C4-2B (cell line): ENCODE results near the gene TLE2.

Experiments used
- H3K27ac ChIP-seq: fragments of 450-650 bp; 2 replicates; pipeline ENCODE4 v1.5.1; 2017
- CTCF ChIP-seq: fragments of 450-650 bp; conservative IDR thresholded peaks from 2 replicates; pipeline ENCODE4 v1.5.1; 2017; ENCODE audit warnings: mild to moderate bottlenecking
- ZFX ChIP-seq: fragments of 450-650 bp; IDR thresholded peaks from 2 replicates; pipeline ENCODE4 v1.6.1; 2017

TLE2 gene

DNA sequence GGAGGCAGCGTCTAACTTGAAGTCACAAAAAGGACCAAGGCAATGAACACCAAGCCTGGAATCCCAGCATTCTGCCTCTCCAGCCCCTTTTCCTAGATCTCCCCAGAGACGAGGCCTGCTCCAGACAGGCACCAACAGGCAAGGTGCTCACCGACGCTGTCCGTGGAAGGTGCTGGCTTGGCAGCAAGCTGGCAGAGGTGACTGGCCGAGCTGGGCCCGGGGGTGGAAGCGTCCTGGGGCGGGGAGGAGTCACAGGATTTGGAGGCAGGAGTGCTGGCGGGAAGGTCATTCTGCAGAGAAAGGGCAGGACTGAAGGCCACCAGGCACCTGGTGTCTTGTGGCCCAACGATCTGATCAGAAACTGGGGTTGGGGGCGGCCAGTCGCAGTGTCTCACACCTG lies 18.2 kb downstream of the TLE2 start:
- no peak overlapping the region for H3K27ac ChIP-seq
- TF ChIP-seq ZFX: no peak
- TF ChIP-seq CTCF: no peak

- TF ChIP-seq CTCF: no peak
- TF ChIP-seq ZFX: no peak
- H3K27ac ChIP-seq: no peak overlapping the region
Observed at GRCh38 chr19:3008994-3009393, 20.1 kb downstream of the TLE2 start.

DNA sequence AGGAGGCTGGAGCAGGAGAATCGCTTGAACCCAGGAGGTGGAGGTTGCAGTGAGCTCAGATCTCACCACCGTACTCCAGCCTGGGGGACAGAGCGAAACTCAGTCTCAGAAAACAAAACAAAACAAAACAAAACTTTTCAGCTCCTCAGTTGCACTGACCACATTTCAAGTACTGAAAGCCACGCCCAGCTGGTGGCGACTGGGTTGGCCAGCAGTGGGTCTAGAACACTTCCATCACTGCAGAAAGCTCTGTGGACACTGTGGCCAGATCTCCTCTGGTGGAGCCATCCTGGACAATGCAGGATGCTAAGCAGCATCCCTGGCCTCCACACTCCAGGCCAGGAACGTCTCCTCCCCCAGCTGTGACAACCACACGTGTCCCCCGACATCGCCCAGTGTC lies 21.1 kb downstream of the TLE2 start:
- TF ChIP-seq ZFX (no peak), CTCF (no peak)

DNA sequence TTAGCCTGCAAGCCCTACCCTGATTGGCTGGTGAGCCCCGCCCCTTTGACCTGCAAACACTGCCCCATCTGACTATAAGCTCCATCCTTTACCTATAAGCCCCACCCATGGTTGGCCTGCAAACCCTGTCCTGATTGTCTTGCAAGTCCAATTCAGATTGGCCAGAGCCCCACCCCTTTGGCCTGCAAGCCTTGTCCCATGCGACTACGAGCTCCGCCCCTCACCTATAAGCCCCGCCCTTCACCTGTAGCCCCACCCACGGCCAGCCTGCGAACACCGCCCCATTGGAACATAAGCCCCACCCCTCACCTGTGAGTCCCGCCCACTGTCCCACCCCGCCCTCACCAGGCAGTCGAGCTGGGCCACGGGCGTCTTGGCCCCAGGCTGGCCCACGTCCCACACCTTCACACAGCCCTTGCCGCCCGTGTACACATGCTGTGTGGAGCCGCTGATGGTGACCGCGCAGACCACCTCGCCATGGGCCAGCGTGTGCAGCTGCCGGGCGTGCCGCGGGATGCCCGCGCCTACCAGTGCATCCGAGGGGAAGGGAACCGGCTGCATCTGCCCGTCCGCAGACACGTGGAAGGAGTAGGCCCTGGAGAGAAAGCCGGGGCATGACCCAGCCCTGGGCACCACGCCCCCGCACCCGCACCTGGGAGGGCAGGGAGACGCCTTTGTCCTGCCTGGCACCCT lies 22.9 kb downstream of the TLE2 start:
- H3K27ac ChIP-seq: no peak overlapping the region

More for the DNA sequence above, 21.1 kb downstream of the TLE2 start:
- H3K27ac ChIP-seq: no peak overlapping the region

GRCh38 chr19:3005345-3005744 lies 23.7 kb downstream of the TLE2 start:
- no peak overlapping the region for H3K27ac ChIP-seq

More for the DNA sequence above, 22.9 kb downstream of the TLE2 start:
- no peak for TF ChIP-seq CTCF
- no peak for TF ChIP-seq ZFX

GRCh38 chr19:3004522-3004921 lies 24.6 kb downstream of the TLE2 start:
- TF ChIP-seq ZFX (no peak), CTCF (no peak)
- no peak overlapping the region for H3K27ac ChIP-seq

More at GRCh38 chr19:3005345-3005744, 23.7 kb downstream of the TLE2 start:
- no peak for TF ChIP-seq CTCF
- TF ChIP-seq ZFX: no peak

GRCh38 chr19:3003046-3003445 lies 26.0 kb downstream of the TLE2 start:
- H3K27ac ChIP-seq: no peak overlapping the region
- TF ChIP-seq ZFX: no peak
- no peak for TF ChIP-seq CTCF
